PC-3 (cell line): Measurements from ENCODE around the gene DDX19B. TPM values are rescaled to one million over a fixed set of nuclear protein-coding genes. Genes with fewer than 3 reads are reported as not detected.
"Not testable (repeated sequence)": the region's sequence is repeated elsewhere in the genome, so short reads cannot be mapped to it uniquely, and the experiment has no call there.

ENCODE experiments used
- ATAC-seq: fragments of 200-7000 bp; cut with Tn5 transposase; 2 replicates; pipeline ENCODE4 v1.9.1; 2020; ENCODE audit warnings: mild to moderate bottlenecking, moderate library complexity
- BruUV-seq: library from RNA; stranded (reverse); fragments of 400-500 nt; replicated peaks from 2 replicates; lab custom pipeline; 2021; lab: Mats Ljungman, UMichigan
- CTCF ChIA-PET: fragments of 300-600 bp; sonication (Branson Sonifier 250); formaldehyde crosslinking; loops from one replicate; lab custom pipeline; 2022; ENCODE audit warnings: antibody characterized with exemption; lab: Charles Lee
- POLR2A ChIA-PET: fragments of 300-600 bp; sonication (Branson Sonifier 250); formaldehyde crosslinking; loops from one replicate; lab custom pipeline; 2022; ENCODE audit warnings: antibody characterized with exemption; ENCODE audit not compliant: unreplicated experiment; lab: Charles Lee
- DNase-seq: peaks from one replicate; pipeline ENCODE4 v3.0.0-alpha.2; 2015
- H2AFZ ChIP-seq: fragments of 300-600 bp; sonication (generic); 2 replicates; pipeline ENCODE4 v1.6.0; 2016; ENCODE audit warnings: antibody characterized with exemption, low read length
- H3F3A ChIP-seq: fragments of 300-600 bp; sonication (generic); one replicate; pipeline ENCODE4 v1.6.0; 2017; ENCODE audit warnings: antibody characterized with exemption, low read length, control low read depth, mild to moderate bottlenecking; ENCODE audit not compliant: unreplicated experiment
- H3K27ac ChIP-seq: fragments of 300-600 bp; sonication (generic); 2 replicates; pipeline ENCODE4 v1.5.1; 2016; ENCODE audit warnings: mild to moderate bottlenecking, low read length
- H3K27me3 ChIP-seq: fragments of 300-600 bp; sonication (generic); 2 replicates; pipeline ENCODE4 v1.6.1; 2016; ENCODE audit warnings: low read length, mixed read lengths
- H3K36me3 ChIP-seq: fragments of 300-600 bp; sonication (generic); 2 replicates; pipeline ENCODE4 v1.6.1; 2016; ENCODE audit warnings: low read depth, mixed run types, low read length, mixed read lengths
- H3K4me1 ChIP-seq: fragments of 300-600 bp; sonication (generic); 2 replicates; pipeline ENCODE4 v1.5.1; 2016; ENCODE audit warnings: low read length; ENCODE audit not compliant: insufficient read depth
- H3K4me2 ChIP-seq: fragments of 300-600 bp; sonication (generic); 2 replicates; pipeline ENCODE4 v1.6.0; 2016; ENCODE audit warnings: low read length
- H3K4me3 ChIP-seq: fragments of 300-600 bp; sonication (generic); 2 replicates; pipeline ENCODE4 v1.5.1; 2016; ENCODE audit warnings: mild to moderate bottlenecking, low read length, mixed read lengths
- H3K79me2 ChIP-seq: fragments of 300-600 bp; sonication (generic); 2 replicates; pipeline ENCODE4 v1.6.1; 2017; ENCODE audit warnings: low read length, mixed read lengths
- H3K9ac ChIP-seq: fragments of 300-600 bp; sonication (generic); 2 replicates; pipeline ENCODE4 v1.6.0; 2016; ENCODE audit warnings: mild to moderate bottlenecking, low read length
- H3K9me2 ChIP-seq: fragments of 300-600 bp; sonication (generic); replicated peaks from 2 replicates; pipeline ENCODE4 v1.6.1; 2016; ENCODE audit warnings: mixed run types, low read length, mixed read lengths
- H3K9me3 ChIP-seq: fragments of 300-600 bp; sonication (generic); 2 replicates; pipeline ENCODE4 v1.6.1; 2016; ENCODE audit warnings: low read length, mixed read lengths
- H4K20me1 ChIP-seq: fragments of 300-600 bp; sonication (generic); 2 replicates; pipeline ENCODE4 v1.6.1; 2016; ENCODE audit warnings: low read length, mixed read lengths
- CTCF ChIP-seq: fragments of 300-600 bp; sonication (generic); conservative IDR thresholded peaks from 2 replicates; pipeline ENCODE4 v1.5.1; 2017; ENCODE audit warnings: antibody characterized with exemption, low read depth, mild to moderate bottlenecking, low read length
- EZH2 ChIP-seq: fragments of 300-600 bp; sonication (generic); IDR thresholded peaks from one replicate; pipeline ENCODE4 v1.6.1; 2017; ENCODE audit warnings: antibody characterized with exemption, mild to moderate bottlenecking, low read length; ENCODE audit not compliant: unreplicated experiment
- EZH2phosphoT487 ChIP-seq: fragments of 300-600 bp; sonication (generic); IDR thresholded peaks from 2 replicates; pipeline ENCODE4 v1.6.1; 2018; ENCODE audit warnings: mild to moderate bottlenecking, antibody characterized with exemption, low read length, borderline replicate concordance
- intact Hi-C: fragments of 100-400 bp; cut with micrococcal nuclease; formaldehyde crosslinking; loops from 2 replicates; pipeline ENCODE4 v1.9.0; 2023
- total RNA-seq: library from RNA; depleted of rRNA; stranded (reverse); fragments of >200 nt; gene quantifications from 2 replicates; pipeline ENCODE4 v1.2.3, GENCODE V29; 2014

Gene DDX19B
- total RNA-seq, 1 experiment from 2014 or later, result 21.5 TPM

- CTCF ChIA-PET, result no interaction called here
These were observed 32.8 kb downstream of the DDX19B start for GRCh38 chr16:70331588-70332358.

GRCh38 chr16:70332728-70333127 lies 33.7 kb downstream of the DDX19B start:
- H3K9me2 ChIP-seq, H3K27me3 ChIP-seq, DNase-seq, H3K79me2 ChIP-seq, H3K4me1 ChIP-seq, H3K9me3 ChIP-seq, H2AFZ ChIP-seq, H3K4me2 ChIP-seq, BruUV-seq, H3K27ac ChIP-seq, H3F3A ChIP-seq, H4K20me1 ChIP-seq, POLR2A ChIA-PET, ATAC-seq, H3K36me3 ChIP-seq, H3K9ac ChIP-seq, H3K4me3 ChIP-seq, intact Hi-C loops, CTCF ChIA-PET: not testable (repeated sequence)

More at GRCh38 chr16:70331588-70332358, 32.8 kb downstream of the DDX19B start:
- Histone ChIP-seq H3K9ac (no peak overlapping the region), H3K4me1 (no peaks in the 10 kb centered on the region), H3K9me3 (no peaks in the 10 kb centered on the region), H3K79me2 (no peaks in the 10 kb centered on the region), H4K20me1 (no peaks in the 10 kb centered on the region), H3K4me3 (no peak overlapping the region), H3K27me3 (no peaks in the 10 kb centered on the region), H3K9me2 (no peaks in the 10 kb centered on the region), H3K4me2 (no peak overlapping the region), H2AFZ (no peak overlapping the region), H3K27ac (no peak overlapping the region), H3F3A (no peaks in the 10 kb centered on the region), H3K36me3 (no peaks in the 10 kb centered on the region; the same call in 1 of the 2 replicates)
- ATAC-seq (peak; percentile 48), DNase-seq (peak; percentile 31)
- no TSS peak for BruUV-seq
- POLR2A ChIA-PET, result no interaction called here
- intact Hi-C loops, result no loop called here
- TF ChIP-seq CTCF (peak; percentile 58), EZH2 (no peak)

GRCh38 chr16:70337814-70338213 lies 38.8 kb downstream of the DDX19B start:
- Histone ChIP-seq H3K4me3 (no peak overlapping the region), H3K9me3 (no peaks in the 10 kb centered on the region), H3K27ac (no peak overlapping the region), H4K20me1 (no peaks in the 10 kb centered on the region), H3K4me2 (no peak overlapping the region), H3K36me3 (no peaks in the 10 kb centered on the region), H3K9me2 (no peaks in the 10 kb centered on the region), H3K79me2 (no peaks in the 10 kb centered on the region), H3K27me3 (no peaks in the 10 kb centered on the region), H3K9ac (no peak overlapping the region), H3F3A (no peaks in the 10 kb centered on the region), H2AFZ (no peak overlapping the region), H3K4me1 (no peaks in the 10 kb centered on the region)
- BruUV-seq, result no TSS peak
- TF ChIP-seq CTCF (no peak), EZH2 (no peak), EZH2phosphoT487 (no peak)
- no peak for DNase-seq
- ATAC-seq, result no peak
- intact Hi-C loops, result no loop called here
- ChIA-PET POLR2A (no interaction called here), CTCF (no interaction called here)
